ENCODE measurements around the gene TDP2. TPM values are rescaled to one million over a fixed set of nuclear protein-coding genes. Genes with fewer than 3 reads are reported as not detected.

TDP2 gene
- total RNA-seq, 1 experiment from 2014 or later = 30.2 TPM

DNA sequence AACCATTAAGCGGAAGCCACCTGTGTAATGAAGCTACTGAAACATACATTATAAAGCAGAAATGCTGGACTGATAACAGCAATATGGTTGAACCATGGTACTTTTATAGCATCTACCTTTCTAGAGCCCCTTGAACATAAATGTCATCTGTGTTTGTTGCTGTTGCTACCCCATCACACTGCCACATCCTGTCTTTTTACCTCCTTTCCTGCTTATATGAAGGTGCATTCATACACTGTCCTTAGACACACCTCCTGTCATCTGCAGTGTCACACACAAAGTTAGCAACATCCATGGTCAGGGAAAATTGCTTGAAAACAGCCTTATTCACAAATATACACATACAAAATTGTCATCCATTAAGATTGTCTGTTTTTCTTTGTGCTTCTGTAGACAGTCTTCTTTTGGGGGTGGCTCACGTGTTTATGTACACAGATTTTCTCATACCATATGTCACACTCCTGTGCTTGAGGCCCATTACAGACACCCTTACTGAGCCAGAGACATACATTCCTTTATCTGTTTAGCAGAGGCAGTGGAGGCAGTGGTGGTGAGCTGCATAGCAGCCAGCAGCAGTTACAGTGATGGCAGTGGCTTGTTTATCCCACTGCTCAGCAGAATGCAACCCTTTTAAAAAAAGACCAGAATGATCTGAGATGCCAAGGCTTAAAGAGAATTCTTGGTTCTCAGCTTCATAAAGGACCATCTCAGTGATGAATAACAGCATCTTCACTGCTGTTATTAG, 26.3 kb upstream of the TDP2 start:
- no peaks in the 10 kb centered on the region for H3K27me3 ChIP-seq (ENCODE audit: insufficient read depth, low read length)
- H3K9me2 ChIP-seq (ENCODE audit: insufficient read depth) = no peaks in the 10 kb centered on the region
- no peaks in the 10 kb centered on the region for H3K9me3 ChIP-seq (ENCODE audit: control insufficient read depth in 1 of 2, insufficient read depth in 1 of 2, low read depth in 1 of 2, low read length in 2 of 2)
- no TSS peak for BruUV-seq (replicated peaks)
- intact Hi-C loops (cut with micrococcal nuclease) = no loop called here
- ATAC-seq (no peak), DNase-seq (ENCODE audit: low read depth, low spot score) (no peak)
- POLR2A ChIA-PET = no interaction called here
- no peak overlapping the region for H2AFZ ChIP-seq (ENCODE audit: low read depth, low read length, poor library complexity, severe bottlenecking)
- no peaks in the 10 kb centered on the region for H3K4me1 ChIP-seq (ENCODE audit: control insufficient read depth in 1 of 2, insufficient read depth in 2 of 2, low read length in 2 of 2)
- H3K79me2 ChIP-seq (ENCODE audit: insufficient read depth, low read length) = no peaks in the 10 kb centered on the region
- RAD21 ChIA-PET (ENCODE audit: low non-redundant PET in 1 of 2, low total read pairs in 2 of 2, uncharacterized antibody in 2 of 2, unreplicated experiment in 2 of 2) = no interaction called here
- no peak overlapping the region for H3K27ac ChIP-seq (ENCODE audit: low read depth, low read length)
- TF ChIP-seq YY1 (IDR thresholded peaks at IDR 0.05; ENCODE audit: extremely low read depth, insufficient replicate concordance, low read depth, low read length) (no peak), SIN3A (IDR thresholded peaks at IDR 0.05; ENCODE audit: low read depth) (no peak), ZNF274 (IDR thresholded peaks at IDR 0.05; ENCODE audit: low read depth, low read length) (no peak), JUND (IDR thresholded peaks at IDR 0.05) (no peak), CBX3 (IDR thresholded peaks at IDR 0.05; ENCODE audit: low read depth) (no peak), POLR2AphosphoS5 (IDR thresholded peaks at IDR 0.05; ENCODE audit: low read depth, low read length) (no peak), EZH2 (IDR thresholded peaks at IDR 0.05) (no peak), RAD21 (IDR thresholded peaks at IDR 0.05; ENCODE audit: low read depth) (no peak), ELF1 (IDR thresholded peaks at IDR 0.05; ENCODE audit: borderline replicate concordance, low read depth) (no peak), EZH2phosphoT487 (IDR thresholded peaks at IDR 0.05; ENCODE audit: borderline replicate concordance) (no peak), SRF (IDR thresholded peaks at IDR 0.05; ENCODE audit: low read depth) (no peak), SP1 (IDR thresholded peaks at IDR 0.05; ENCODE audit: low read depth) (no peak), TCF7L2 (IDR thresholded peaks at IDR 0.05; ENCODE audit: borderline replicate concordance, extremely low read depth, insufficient read depth, insufficient read length) (no peak), POLR2A (IDR thresholded peaks at IDR 0.05; ENCODE audit: borderline replicate concordance, extremely low read depth, insufficient read depth, insufficient read length) (no peak), ZFX (IDR thresholded peaks at IDR 0.05) (no peak)
- TF ChIP-seq, protein P1, sequence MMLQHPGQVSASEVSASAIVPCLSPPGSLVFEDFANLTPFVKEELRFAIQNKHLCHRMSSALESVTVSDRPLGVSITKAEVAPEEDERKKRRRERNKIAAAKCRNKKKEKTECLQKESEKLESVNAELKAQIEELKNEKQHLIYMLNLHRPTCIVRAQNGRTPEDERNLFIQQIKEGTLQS (IDR thresholded peaks at IDR 0.05) = no peak
- TF ChIP-seq, protein P2, sequence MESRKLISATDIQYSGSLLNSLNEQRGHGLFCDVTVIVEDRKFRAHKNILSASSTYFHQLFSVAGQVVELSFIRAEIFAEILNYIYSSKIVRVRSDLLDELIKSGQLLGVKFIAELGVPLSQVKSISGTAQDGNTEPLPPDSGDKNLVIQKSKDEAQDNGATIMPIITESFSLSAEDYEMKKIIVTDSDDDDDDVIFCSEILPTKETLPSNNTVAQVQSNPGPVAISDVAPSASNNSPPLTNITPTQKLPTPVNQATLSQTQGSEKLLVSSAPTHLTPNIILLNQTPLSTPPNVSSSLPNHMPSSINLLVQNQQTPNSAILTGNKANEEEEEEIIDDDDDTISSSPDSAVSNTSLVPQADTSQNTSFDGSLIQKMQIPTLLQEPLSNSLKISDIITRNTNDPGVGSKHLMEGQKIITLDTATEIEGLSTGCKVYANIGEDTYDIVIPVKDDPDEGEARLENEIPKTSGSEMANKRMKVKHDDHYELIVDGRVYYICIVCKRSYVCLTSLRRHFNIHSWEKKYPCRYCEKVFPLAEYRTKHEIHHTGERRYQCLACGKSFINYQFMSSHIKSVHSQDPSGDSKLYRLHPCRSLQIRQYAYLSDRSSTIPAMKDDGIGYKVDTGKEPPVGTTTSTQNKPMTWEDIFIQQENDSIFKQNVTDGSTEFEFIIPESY (IDR thresholded peaks at IDR 0.05; ENCODE audit: extremely low read depth, insufficient replicate concordance, low read length) = no peak
- TF ChIP-seq, protein P3, sequence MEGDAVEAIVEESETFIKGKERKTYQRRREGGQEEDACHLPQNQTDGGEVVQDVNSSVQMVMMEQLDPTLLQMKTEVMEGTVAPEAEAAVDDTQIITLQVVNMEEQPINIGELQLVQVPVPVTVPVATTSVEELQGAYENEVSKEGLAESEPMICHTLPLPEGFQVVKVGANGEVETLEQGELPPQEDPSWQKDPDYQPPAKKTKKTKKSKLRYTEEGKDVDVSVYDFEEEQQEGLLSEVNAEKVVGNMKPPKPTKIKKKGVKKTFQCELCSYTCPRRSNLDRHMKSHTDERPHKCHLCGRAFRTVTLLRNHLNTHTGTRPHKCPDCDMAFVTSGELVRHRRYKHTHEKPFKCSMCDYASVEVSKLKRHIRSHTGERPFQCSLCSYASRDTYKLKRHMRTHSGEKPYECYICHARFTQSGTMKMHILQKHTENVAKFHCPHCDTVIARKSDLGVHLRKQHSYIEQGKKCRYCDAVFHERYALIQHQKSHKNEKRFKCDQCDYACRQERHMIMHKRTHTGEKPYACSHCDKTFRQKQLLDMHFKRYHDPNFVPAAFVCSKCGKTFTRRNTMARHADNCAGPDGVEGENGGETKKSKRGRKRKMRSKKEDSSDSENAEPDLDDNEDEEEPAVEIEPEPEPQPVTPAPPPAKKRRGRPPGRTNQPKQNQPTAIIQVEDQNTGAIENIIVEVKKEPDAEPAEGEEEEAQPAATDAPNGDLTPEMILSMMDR (IDR thresholded peaks at IDR 0.05 in 2 of 3, conservative IDR thresholded peaks at IDR 0.05 in 1 of 3; ENCODE audit: borderline replicate concordance in 1 of 3, insufficient read depth in 1 of 3, low read depth in 2 of 3, low read length in 2 of 3) = no peak
- TF ChIP-seq, protein P4, sequence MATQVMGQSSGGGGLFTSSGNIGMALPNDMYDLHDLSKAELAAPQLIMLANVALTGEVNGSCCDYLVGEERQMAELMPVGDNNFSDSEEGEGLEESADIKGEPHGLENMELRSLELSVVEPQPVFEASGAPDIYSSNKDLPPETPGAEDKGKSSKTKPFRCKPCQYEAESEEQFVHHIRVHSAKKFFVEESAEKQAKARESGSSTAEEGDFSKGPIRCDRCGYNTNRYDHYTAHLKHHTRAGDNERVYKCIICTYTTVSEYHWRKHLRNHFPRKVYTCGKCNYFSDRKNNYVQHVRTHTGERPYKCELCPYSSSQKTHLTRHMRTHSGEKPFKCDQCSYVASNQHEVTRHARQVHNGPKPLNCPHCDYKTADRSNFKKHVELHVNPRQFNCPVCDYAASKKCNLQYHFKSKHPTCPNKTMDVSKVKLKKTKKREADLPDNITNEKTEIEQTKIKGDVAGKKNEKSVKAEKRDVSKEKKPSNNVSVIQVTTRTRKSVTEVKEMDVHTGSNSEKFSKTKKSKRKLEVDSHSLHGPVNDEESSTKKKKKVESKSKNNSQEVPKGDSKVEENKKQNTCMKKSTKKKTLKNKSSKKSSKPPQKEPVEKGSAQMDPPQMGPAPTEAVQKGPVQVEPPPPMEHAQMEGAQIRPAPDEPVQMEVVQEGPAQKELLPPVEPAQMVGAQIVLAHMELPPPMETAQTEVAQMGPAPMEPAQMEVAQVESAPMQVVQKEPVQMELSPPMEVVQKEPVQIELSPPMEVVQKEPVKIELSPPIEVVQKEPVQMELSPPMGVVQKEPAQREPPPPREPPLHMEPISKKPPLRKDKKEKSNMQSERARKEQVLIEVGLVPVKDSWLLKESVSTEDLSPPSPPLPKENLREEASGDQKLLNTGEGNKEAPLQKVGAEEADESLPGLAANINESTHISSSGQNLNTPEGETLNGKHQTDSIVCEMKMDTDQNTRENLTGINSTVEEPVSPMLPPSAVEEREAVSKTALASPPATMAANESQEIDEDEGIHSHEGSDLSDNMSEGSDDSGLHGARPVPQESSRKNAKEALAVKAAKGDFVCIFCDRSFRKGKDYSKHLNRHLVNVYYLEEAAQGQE (IDR thresholded peaks at IDR 0.05; ENCODE audit: low read depth) = no peak
- TF ChIP-seq, protein P5, sequence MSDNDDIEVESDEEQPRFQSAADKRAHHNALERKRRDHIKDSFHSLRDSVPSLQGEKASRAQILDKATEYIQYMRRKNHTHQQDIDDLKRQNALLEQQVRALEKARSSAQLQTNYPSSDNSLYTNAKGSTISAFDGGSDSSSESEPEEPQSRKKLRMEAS (IDR thresholded peaks at IDR 0.05) = no peak
- no peak overlapping the region for H3K9ac ChIP-seq (ENCODE audit: low read length)
- no peaks in the 10 kb centered on the region for H4K20me1 ChIP-seq (ENCODE audit: insufficient read depth)
- H3K4me3 ChIP-seq (replicated peaks in 1 of 2; ENCODE audit: low read depth in 1 of 2, low read length in 2 of 2) = no peak overlapping the region
- H3K4me2 ChIP-seq (ENCODE audit: low read length) = no peak overlapping the region
- CTCF ChIA-PET = no interaction called here
- no peaks in the 10 kb centered on the region for H3K36me3 ChIP-seq (ENCODE audit: control insufficient read depth in 1 of 2, insufficient read depth in 2 of 2, low read length in 2 of 2)

Data from HCT116 (cell line).